ENCODE measurements around the gene NTMT1.

Gene NTMT1

GRCh38 chr9:129598089-129598596 lies 27.8 kb upstream of the NTMT1 start:
- TF ChIP-seq YY1 (IDR thresholded peaks at IDR 0.05; ENCODE audit: insufficient read depth, insufficient read length): no peak
- TF ChIP-seq ZNF274 (IDR thresholded peaks at IDR 0.05; ENCODE audit: low read depth, low read length): no peak
- no peak for TF ChIP-seq SUZ12 (IDR thresholded peaks at IDR 0.05; ENCODE audit: extremely low read depth, insufficient read depth, insufficient read length)
- Histone ChIP-seq H3K4me1 (ENCODE audit: insufficient read depth, insufficient read length) (peaks cover 13% of the 10 kb centered on the region), H3K9ac (ENCODE audit: insufficient read length, low read depth) (peak overlapping the region; percentile 98), H3K9me3 (ENCODE audit: insufficient read depth, low read length) (no peaks in the 10 kb centered on the region), H3K36me3 (ENCODE audit: insufficient read depth, insufficient read length, low read length) (no peaks in the 10 kb centered on the region), H3K27me3 (ENCODE audit: insufficient read depth, insufficient read length) (no peaks in the 10 kb centered on the region), H3K4me3 (ENCODE audit: insufficient read length, low read depth) (peak overlapping the region; percentile 75)
- DNase-seq (ENCODE audit: low read depth, low spot score): no peak

- H3K9me3 ChIP-seq (ENCODE audit: insufficient read depth, low read length): no peaks in the 10 kb centered on the region
- TF ChIP-seq SUZ12 (IDR thresholded peaks at IDR 0.05; ENCODE audit: extremely low read depth, insufficient read depth, insufficient read length): no peak
- TF ChIP-seq ZNF274 (IDR thresholded peaks at IDR 0.05; ENCODE audit: low read depth, low read length): no peak
- TF ChIP-seq YY1 (IDR thresholded peaks at IDR 0.05; ENCODE audit: insufficient read depth, insufficient read length): no peak
- no peaks in the 10 kb centered on the region for H3K36me3 ChIP-seq (ENCODE audit: insufficient read depth, insufficient read length, low read length)
- DNase-seq (ENCODE audit: low read depth, low spot score): no peak
- H3K4me1 ChIP-seq (ENCODE audit: insufficient read depth, insufficient read length): peaks cover 17% of the 10 kb centered on the region
- H3K4me3 ChIP-seq (ENCODE audit: insufficient read length, low read depth): no peak overlapping the region
- H3K9ac ChIP-seq (ENCODE audit: insufficient read length, low read depth): no peak overlapping the region
- H3K27me3 ChIP-seq (ENCODE audit: insufficient read depth, insufficient read length): no peaks in the 10 kb centered on the region
These were observed 24.8 kb upstream of the NTMT1 start for GRCh38 chr9:129601082-129601674.

- no peak overlapping the region for H3K4me3 ChIP-seq (ENCODE audit: insufficient read length, low read depth)
- H3K4me1 ChIP-seq (ENCODE audit: insufficient read depth, insufficient read length): peaks cover 28% of the 10 kb centered on the region
- no peak for DNase-seq (ENCODE audit: low read depth, low spot score)
- no peaks in the 10 kb centered on the region for H3K9me3 ChIP-seq (ENCODE audit: insufficient read depth, low read length)
- H3K9ac ChIP-seq (ENCODE audit: insufficient read length, low read depth): peak overlapping the region; percentile 9
- no peaks in the 10 kb centered on the region for H3K36me3 ChIP-seq (ENCODE audit: insufficient read depth, insufficient read length, low read length)
- H3K27me3 ChIP-seq (ENCODE audit: insufficient read depth, insufficient read length): no peaks in the 10 kb centered on the region
- no peak for TF ChIP-seq YY1 (IDR thresholded peaks at IDR 0.05; ENCODE audit: insufficient read depth, insufficient read length)
These were observed 23.2 kb upstream of the NTMT1 start for GRCh38 chr9:129602598-129603415.

- H3K27me3 ChIP-seq (ENCODE audit: insufficient read depth, insufficient read length): no peaks in the 10 kb centered on the region
- no peak overlapping the region for H3K9ac ChIP-seq (ENCODE audit: insufficient read length, low read depth)
- no peak overlapping the region for H3K4me3 ChIP-seq (ENCODE audit: insufficient read length, low read depth)
- TF ChIP-seq YY1 (IDR thresholded peaks at IDR 0.05; ENCODE audit: insufficient read depth, insufficient read length): no peak
- no peak for TF ChIP-seq SUZ12 (IDR thresholded peaks at IDR 0.05; ENCODE audit: extremely low read depth, insufficient read depth, insufficient read length)
- DNase-seq (ENCODE audit: low read depth, low spot score): no peak
- no peaks in the 10 kb centered on the region for H3K36me3 ChIP-seq (ENCODE audit: insufficient read depth, insufficient read length, low read length)
- H3K4me1 ChIP-seq (ENCODE audit: insufficient read depth, insufficient read length): peaks cover 27% of the 10 kb centered on the region
- H3K9me3 ChIP-seq (ENCODE audit: insufficient read depth, low read length): no peaks in the 10 kb centered on the region
These were observed 21.8 kb upstream of the NTMT1 start for GRCh38 chr9:129604056-129604765.

GRCh38 chr9:129604766-129605163 lies 21.2 kb upstream of the NTMT1 start:
- Histone ChIP-seq H3K36me3 (ENCODE audit: insufficient read depth, insufficient read length, low read length) (no peaks in the 10 kb centered on the region), H3K4me1 (ENCODE audit: insufficient read depth, insufficient read length) (peaks cover 28% of the 10 kb centered on the region)

GRCh38 chr9:129606161-129607026 lies 19.6 kb upstream of the NTMT1 start:
- H3K9ac ChIP-seq (ENCODE audit: insufficient read length, low read depth): no peak overlapping the region
- H3K27me3 ChIP-seq (ENCODE audit: insufficient read depth, insufficient read length): no peaks in the 10 kb centered on the region
- H3K36me3 ChIP-seq (ENCODE audit: insufficient read depth, insufficient read length, low read length): no peaks in the 10 kb centered on the region
- H3K4me3 ChIP-seq (ENCODE audit: insufficient read length, low read depth): no peak overlapping the region
- no peak for DNase-seq (ENCODE audit: low read depth, low spot score)
- TF ChIP-seq YY1 (IDR thresholded peaks at IDR 0.05; ENCODE audit: insufficient read depth, insufficient read length): no peak
- no peak for TF ChIP-seq ZNF274 (IDR thresholded peaks at IDR 0.05; ENCODE audit: low read depth, low read length)
- TF ChIP-seq SUZ12 (IDR thresholded peaks at IDR 0.05; ENCODE audit: extremely low read depth, insufficient read depth, insufficient read length): no peak
- H3K4me1 ChIP-seq (ENCODE audit: insufficient read depth, insufficient read length): peaks cover 25% of the 10 kb centered on the region
- H3K9me3 ChIP-seq (ENCODE audit: insufficient read depth, low read length): no peaks in the 10 kb centered on the region

More at GRCh38 chr9:129604766-129605163, 21.2 kb upstream of the NTMT1 start:
- DNase-seq (ENCODE audit: low read depth, low spot score): no peak
- Histone ChIP-seq H3K9ac (ENCODE audit: insufficient read length, low read depth) (no peak overlapping the region), H3K27me3 (ENCODE audit: insufficient read depth, insufficient read length) (no peaks in the 10 kb centered on the region), H3K9me3 (ENCODE audit: insufficient read depth, low read length) (no peaks in the 10 kb centered on the region), H3K4me3 (ENCODE audit: insufficient read length, low read depth) (no peak overlapping the region)
- TF ChIP-seq YY1 (IDR thresholded peaks at IDR 0.05; ENCODE audit: insufficient read depth, insufficient read length) (no peak), ZNF274 (IDR thresholded peaks at IDR 0.05; ENCODE audit: low read depth, low read length) (no peak), SUZ12 (IDR thresholded peaks at IDR 0.05; ENCODE audit: extremely low read depth, insufficient read depth, insufficient read length) (no peak)
